ENCODE measurements around the gene PHLDA2.
A peak's percentile ranks its signal among the peaks of the same experiment; 100 is the strongest.

Gene PHLDA2

DNA sequence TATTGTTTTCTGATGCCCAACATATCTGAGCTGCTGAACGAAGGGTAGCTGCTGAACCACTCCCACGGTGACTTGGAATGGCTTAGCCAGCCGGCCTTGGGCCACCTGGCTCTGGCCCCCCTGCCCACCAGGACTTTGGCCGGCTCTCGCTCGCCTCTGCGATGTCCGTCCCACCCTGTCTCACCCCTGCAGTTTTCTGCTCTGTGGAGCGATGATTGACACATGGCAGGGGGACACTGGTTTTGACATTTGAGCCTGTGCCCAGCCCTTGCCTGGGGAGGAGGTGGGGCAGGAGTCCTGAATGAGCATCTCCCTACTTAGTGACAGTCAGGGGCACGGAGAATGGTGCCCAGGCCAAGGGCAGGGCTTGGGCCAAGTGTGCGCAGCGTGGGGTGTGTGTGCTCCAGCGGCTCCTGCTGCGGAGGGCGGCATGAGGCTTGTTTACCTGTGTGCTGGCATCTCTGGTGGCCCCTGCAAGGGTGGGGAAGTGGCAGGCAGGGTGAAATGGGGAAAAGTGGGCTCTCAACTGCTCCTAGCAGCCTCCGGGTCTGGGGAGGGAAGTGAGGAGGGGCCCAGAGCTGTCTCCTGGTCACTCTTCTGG, 27.9 kb downstream of the PHLDA2 start:
- Histone ChIP-seq H3K4me1 (ENCODE audit: control insufficient read depth in 2 of 2, insufficient read depth in 1 of 2, low read depth in 1 of 2, low read length in 2 of 2) (peaks cover 9 to 15% of the 10 kb centered on the region in 2 donors), H2BK15ac (ENCODE audit: low read length) (peak overlapping the region; percentile 18), H3K18ac (ENCODE audit: low read length) (peak overlapping the region; percentile 92), H3K79me1 (ENCODE audit: low read depth, low read length) (no peaks in the 10 kb centered on the region), H3K4me3 (ENCODE audit: low read length in 2 of 2) (peak overlapping the region; percentile 64 to 81), H3K4ac (ENCODE audit: low read length) (no peak overlapping the region), H2BK5ac (ENCODE audit: low read length) (no peak overlapping the region), H3K9me3 (replicated peaks in 1 of 2; ENCODE audit: control insufficient read depth in 2 of 2, insufficient read depth in 1 of 2, low read depth in 1 of 2, low read length in 2 of 2) (peaks cover 0 to 2% of the 10 kb centered on the region in 2 donors), H2BK120ac (ENCODE audit: low read depth, low read length) (no peak overlapping the region), H3K27me3 (ENCODE audit: control insufficient read depth in 3 of 3, insufficient read depth in 3 of 3, low read depth in 1 of 3, low read length in 3 of 3) (no peaks in the 10 kb centered on the region), H3K36me3 (replicated peaks in 1 of 2; ENCODE audit: control insufficient read depth in 2 of 2, insufficient read depth in 2 of 2, low read length in 2 of 2) (no peaks in the 10 kb centered on the region), H2BK12ac (ENCODE audit: low read length) (no peak overlapping the region), H4K8ac (ENCODE audit: low read depth, low read length) (no peak overlapping the region), H3K27ac (replicated peaks; ENCODE audit: low read length) (no peak overlapping the region), H3K9ac (ENCODE audit: low read depth, low read length, poor library complexity) (no peak overlapping the region), H4K91ac (ENCODE audit: low read depth, low read length, poor library complexity) (no peak overlapping the region), H3K4me2 (ENCODE audit: insufficient read depth, low read length, poor library complexity, severe bottlenecking) (peak overlapping the region; percentile 95), H2AFZ (ENCODE audit: low read length) (peak overlapping the region; percentile 99), H3K14ac (ENCODE audit: low read length) (no peak overlapping the region), H3K23ac (ENCODE audit: low read depth, low read length, poor library complexity) (no peak overlapping the region), H2AK5ac (ENCODE audit: low read depth, low read length) (peak overlapping the region; percentile 44)
- WGBS, 2 donors (ENCODE audit: extremely low coverage in 2 of 2, insufficient read length in 2 of 2, insufficient replicate concordance in 1 of 2): no CpG with 5 or more reads among the region's 16 CpGs
- no peak for DNase-seq (ENCODE audit: low spot score)

DNA sequence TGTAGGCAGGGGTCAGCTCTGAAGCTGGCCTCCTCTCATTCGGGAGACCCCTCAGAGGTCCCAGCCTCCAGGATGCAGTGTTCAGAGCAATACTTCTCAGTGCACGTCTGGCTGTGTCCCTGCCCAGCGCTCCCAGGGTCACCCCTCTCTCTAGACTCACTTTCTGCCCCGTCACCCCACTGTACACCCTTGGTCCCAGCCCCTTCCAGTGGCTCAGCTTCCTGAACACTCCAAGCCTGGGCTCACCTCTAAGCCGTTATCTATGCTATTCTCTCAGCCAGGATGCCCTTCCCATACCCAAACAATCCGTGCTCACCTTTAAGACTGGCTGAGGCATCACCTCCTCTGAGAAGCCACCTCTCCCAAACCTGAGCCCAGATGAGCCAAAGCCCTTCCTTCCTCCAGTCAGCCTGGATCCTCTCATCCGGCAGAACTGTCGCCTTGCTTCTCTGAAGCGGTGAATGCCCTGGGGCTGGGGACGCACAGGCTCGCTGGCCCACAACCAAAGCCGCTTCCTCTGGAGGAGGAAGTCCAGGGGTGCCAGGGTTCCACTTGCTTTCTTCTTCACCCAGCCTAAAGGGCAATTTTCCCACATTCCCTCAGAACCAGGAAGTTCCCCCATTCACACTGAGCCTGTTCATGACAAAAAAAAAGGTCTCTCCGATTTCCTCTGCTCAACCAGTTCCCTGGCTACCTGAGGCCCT, 30.0 kb downstream of the PHLDA2 start:
- Histone ChIP-seq H2BK5ac (ENCODE audit: low read length) (peak overlapping the region; percentile 68), H3K4me1 (ENCODE audit: control insufficient read depth in 2 of 2, insufficient read depth in 1 of 2, low read depth in 1 of 2, low read length in 2 of 2) (peaks cover 9 to 15% of the 10 kb centered on the region in 2 donors), H3K9me3 (replicated peaks in 1 of 2; ENCODE audit: control insufficient read depth in 2 of 2, insufficient read depth in 1 of 2, low read depth in 1 of 2, low read length in 2 of 2) (no peaks in the 10 kb centered on the region), H2AK5ac (ENCODE audit: low read depth, low read length) (no peak overlapping the region), H2BK15ac (ENCODE audit: low read length) (peak overlapping the region; percentile 28), H3K23ac (ENCODE audit: low read depth, low read length, poor library complexity) (no peak overlapping the region), H3K27me3 (ENCODE audit: control insufficient read depth in 3 of 3, insufficient read depth in 3 of 3, low read depth in 1 of 3, low read length in 3 of 3) (no peaks in the 10 kb centered on the region), H3K9ac (ENCODE audit: low read depth, low read length, poor library complexity) (no peak overlapping the region), H3K4ac (ENCODE audit: low read length) (no peak overlapping the region), H3K27ac (replicated peaks; ENCODE audit: low read length) (no peak overlapping the region), H4K8ac (ENCODE audit: low read depth, low read length) (no peak overlapping the region), H2BK120ac (ENCODE audit: low read depth, low read length) (no peak overlapping the region), H3K79me1 (ENCODE audit: low read depth, low read length) (no peaks in the 10 kb centered on the region), H3K4me3 (ENCODE audit: low read length in 2 of 2) (no peak overlapping the region), H3K18ac (ENCODE audit: low read length) (peak overlapping the region; percentile 8), H2BK12ac (ENCODE audit: low read length) (peak overlapping the region; percentile 36), H3K14ac (ENCODE audit: low read length) (no peak overlapping the region), H3K4me2 (ENCODE audit: insufficient read depth, low read length, poor library complexity, severe bottlenecking) (no peak overlapping the region), H2AFZ (ENCODE audit: low read length) (no peak overlapping the region), H3K36me3 (replicated peaks in 1 of 2; ENCODE audit: control insufficient read depth in 2 of 2, insufficient read depth in 2 of 2, low read length in 2 of 2) (no peaks in the 10 kb centered on the region), H4K91ac (ENCODE audit: low read depth, low read length, poor library complexity) (peak overlapping the region; percentile 9)
- no peak for DNase-seq (ENCODE audit: low spot score)
- no CpG with 5 or more reads among the region's 13 CpGs for WGBS, 2 donors (ENCODE audit: extremely low coverage in 2 of 2, insufficient read length in 2 of 2, insufficient replicate concordance in 1 of 2)

DNA sequence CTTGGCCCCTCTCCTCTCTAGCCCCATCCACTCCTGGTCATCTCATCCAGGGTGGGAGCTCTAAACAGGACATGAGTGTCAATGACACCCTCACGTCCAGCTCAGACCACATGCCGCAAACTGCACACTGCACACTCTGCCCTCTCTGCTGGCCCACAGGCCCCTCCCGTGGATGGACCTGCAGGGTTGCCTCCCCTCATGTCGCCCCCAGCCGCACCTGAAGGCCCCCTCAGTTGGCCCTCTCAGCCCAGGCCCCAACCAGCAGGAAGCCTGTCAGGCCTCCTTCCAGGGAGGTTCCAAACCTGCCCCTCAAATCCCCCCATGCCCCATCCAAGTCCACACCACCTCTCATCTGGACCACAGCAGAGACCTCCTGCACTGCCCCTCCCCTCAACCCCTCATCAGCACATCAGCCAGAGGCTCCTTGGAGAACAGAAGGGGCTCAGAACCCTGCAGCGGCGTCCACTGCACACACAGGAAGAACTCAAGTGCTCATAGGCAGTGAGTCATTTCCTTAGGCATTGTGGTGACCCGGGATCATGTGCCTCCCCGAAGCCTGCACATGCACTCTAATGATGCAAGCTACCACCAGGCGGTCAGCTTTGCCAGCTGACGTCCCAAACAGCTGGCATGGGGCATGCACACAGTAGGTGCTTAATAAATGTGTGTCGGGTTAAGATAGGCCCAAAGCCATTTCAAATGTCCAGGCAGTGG, 30.7 kb downstream of the PHLDA2 start:
- no CpG with 5 or more reads among the region's 12 CpGs for WGBS, 2 donors (ENCODE audit: extremely low coverage in 2 of 2, insufficient read length in 2 of 2, insufficient replicate concordance in 1 of 2)
- Histone ChIP-seq H3K14ac (ENCODE audit: low read length) (peak overlapping the region; percentile 78), H2AK5ac (ENCODE audit: low read depth, low read length) (no peak overlapping the region), H4K91ac (ENCODE audit: low read depth, low read length, poor library complexity) (no peak overlapping the region), H2BK5ac (ENCODE audit: low read length) (peak overlapping the region; percentile 68), H3K9me3 (replicated peaks in 1 of 2; ENCODE audit: control insufficient read depth in 2 of 2, insufficient read depth in 1 of 2, low read depth in 1 of 2, low read length in 2 of 2) (no peaks in the 10 kb centered on the region), H3K4ac (ENCODE audit: low read length) (no peak overlapping the region), H2AFZ (ENCODE audit: low read length) (peak overlapping the region; percentile 77), H3K4me1 (ENCODE audit: control insufficient read depth in 2 of 2, insufficient read depth in 1 of 2, low read depth in 1 of 2, low read length in 2 of 2) (peaks cover 12 to 15% of the 10 kb centered on the region in 2 donors), H3K36me3 (replicated peaks in 1 of 2; ENCODE audit: control insufficient read depth in 2 of 2, insufficient read depth in 2 of 2, low read length in 2 of 2) (no peaks in the 10 kb centered on the region), H3K27ac (replicated peaks; ENCODE audit: low read length) (no peak overlapping the region), H3K27me3 (ENCODE audit: control insufficient read depth in 3 of 3, insufficient read depth in 3 of 3, low read depth in 1 of 3, low read length in 3 of 3) (peaks cover 0 to 2% (median 0%) of the 10 kb centered on the region in 3 experiments), H3K79me1 (ENCODE audit: low read depth, low read length) (no peaks in the 10 kb centered on the region), H2BK120ac (ENCODE audit: low read depth, low read length) (no peak overlapping the region), H2BK12ac (ENCODE audit: low read length) (no peak overlapping the region), H3K4me3 (ENCODE audit: low read length in 2 of 2) (no peak overlapping the region), H3K9ac (ENCODE audit: low read depth, low read length, poor library complexity) (no peak overlapping the region), H3K18ac (ENCODE audit: low read length) (peak overlapping the region; percentile 15), H4K8ac (ENCODE audit: low read depth, low read length) (no peak overlapping the region), H3K4me2 (ENCODE audit: insufficient read depth, low read length, poor library complexity, severe bottlenecking) (no peak overlapping the region), H3K23ac (ENCODE audit: low read depth, low read length, poor library complexity) (no peak overlapping the region), H2BK15ac (ENCODE audit: low read length) (peak overlapping the region; percentile 28)
- no peak for DNase-seq (ENCODE audit: low spot score)

DNA sequence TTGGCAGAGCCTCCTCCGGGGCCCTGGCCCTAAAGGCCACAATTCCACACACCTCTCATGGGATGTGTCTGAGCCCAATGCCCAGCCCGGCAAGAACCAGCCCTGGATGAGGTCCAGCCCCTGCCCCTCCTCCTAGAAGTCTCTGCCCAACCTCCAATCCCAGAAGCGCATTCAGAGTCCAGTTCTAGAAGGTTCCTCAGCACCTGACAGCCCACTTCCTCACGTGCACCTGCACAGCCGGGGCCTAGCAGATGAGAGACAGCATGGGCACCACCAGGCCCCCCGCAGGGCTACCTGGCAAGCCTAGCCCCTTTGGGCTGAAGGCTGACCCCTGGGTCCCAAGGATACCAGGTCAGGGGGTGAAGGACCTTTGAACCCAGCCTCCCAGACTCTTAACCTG, 32.2 kb downstream of the PHLDA2 start:
- Histone ChIP-seq H3K79me1 (ENCODE audit: low read depth, low read length) (no peaks in the 10 kb centered on the region), H3K23ac (ENCODE audit: low read depth, low read length, poor library complexity) (no peak overlapping the region), H2BK12ac (ENCODE audit: low read length) (peak overlapping the region; percentile 52), H2AK5ac (ENCODE audit: low read depth, low read length) (peak overlapping the region; percentile 86), H3K18ac (ENCODE audit: low read length) (peak overlapping the region; percentile 61), H4K8ac (ENCODE audit: low read depth, low read length) (no peak overlapping the region), H3K4ac (ENCODE audit: low read length) (no peak overlapping the region), H2AFZ (ENCODE audit: low read length) (no peak overlapping the region), H3K4me1 (ENCODE audit: control insufficient read depth in 2 of 2, insufficient read depth in 1 of 2, low read depth in 1 of 2, low read length in 2 of 2) (peaks cover 13 to 14% of the 10 kb centered on the region in 2 donors), H3K4me3 (ENCODE audit: low read length in 2 of 2) (no peak overlapping the region), H3K9me3 (replicated peaks in 1 of 2; ENCODE audit: control insufficient read depth in 2 of 2, insufficient read depth in 1 of 2, low read depth in 1 of 2, low read length in 2 of 2) (no peaks in the 10 kb centered on the region), H3K36me3 (replicated peaks in 1 of 2; ENCODE audit: control insufficient read depth in 2 of 2, insufficient read depth in 2 of 2, low read length in 2 of 2) (no peaks in the 10 kb centered on the region), H3K9ac (ENCODE audit: low read depth, low read length, poor library complexity) (no peak overlapping the region), H2BK120ac (ENCODE audit: low read depth, low read length) (no peak overlapping the region), H4K91ac (ENCODE audit: low read depth, low read length, poor library complexity) (peak overlapping the region; percentile 22), H3K27ac (replicated peaks; ENCODE audit: low read length) (no peak overlapping the region), H3K4me2 (ENCODE audit: insufficient read depth, low read length, poor library complexity, severe bottlenecking) (no peak overlapping the region), H2BK5ac (ENCODE audit: low read length) (no peak overlapping the region), H3K27me3 (ENCODE audit: control insufficient read depth in 3 of 3, insufficient read depth in 3 of 3, low read depth in 1 of 3, low read length in 3 of 3) (peaks cover 0 to 2% (median 0%) of the 10 kb centered on the region in 3 experiments), H3K14ac (ENCODE audit: low read length) (no peak overlapping the region), H2BK15ac (ENCODE audit: low read length) (peak overlapping the region; percentile 86)
- no peak for DNase-seq (ENCODE audit: low spot score)
- WGBS, 2 donors (ENCODE audit: extremely low coverage in 2 of 2, insufficient read length in 2 of 2, insufficient replicate concordance in 1 of 2): no CpG with 5 or more reads among the region's 6 CpGs
